Cardiac muscle cell (in vitro differentiated cells and primary cell): Measurements from ENCODE around the gene SCAF4. TPM values are rescaled to one million over a fixed set of nuclear protein-coding genes. Genes with fewer than 3 reads are reported as not detected.

Source experiments
- DNase-seq, 2 donors: peaks; one replicate each; pipeline versions ENCODE4 v3.0.0 to v3.0.0-alpha.2; 2010 to 2017; ENCODE audit warnings: low read depth in 1 of 2, low spot score in 1 of 2
- H3K27ac ChIP-seq: fragments of 200-600 bp; sonication (generic); 2 replicates; pipeline ENCODE4 v1.5.1; 2016
- H3K27me3 ChIP-seq: fragments of 200-600 bp; sonication (generic); 2 replicates; pipeline ENCODE4 v1.6.0; 2016; ENCODE audit warnings: control low read depth
- H3K36me3 ChIP-seq: fragments of 200-600 bp; sonication (generic); 2 replicates; pipeline ENCODE4 v1.5.1; 2016; ENCODE audit warnings: control low read depth
- H3K4me1 ChIP-seq: fragments of 200-600 bp; sonication (generic); 2 replicates; pipeline ENCODE4 v1.8.1; 2017; ENCODE audit warnings: low read depth, mild to moderate bottlenecking, mixed run types
- H3K4me3 ChIP-seq: fragments of 200-600 bp; sonication (generic); 2 replicates; pipeline ENCODE4 v1.5.1; 2016; ENCODE audit warnings: mild to moderate bottlenecking
- H3K9me3 ChIP-seq: fragments of 200-600 bp; sonication (generic); 2 replicates; pipeline ENCODE4 v1.5.1; 2017; ENCODE audit warnings: low read depth, mild to moderate bottlenecking, control low read depth
- CTCF ChIP-seq: IDR thresholded peaks from 2 replicates; pipeline ENCODE4 v1.5.1; 2012; ENCODE audit warnings: low read depth, mild to moderate bottlenecking, low read length
- polyA plus RNA-seq: library from polyadenylated mRNA; unstranded; fragments of >200 nt; fragmentation: Nextera tagmentation; extraction: Ambion mirVana; gene quantifications from 2 replicates; pipeline ENCODE4 v1.2.1, GENCODE V29; 2016
- total RNA-seq: library from RNA; depleted of rRNA; stranded (reverse); fragments of >200 nt; gene quantifications from 2 replicates; pipeline ENCODE4 v1.2.3, GENCODE V29; 2016

The SCAF4 gene
- total and polyA plus RNA-seq, 2 experiments from 2014 or later: 16.0 to 28.6 TPM

- no peak for TF ChIP-seq CTCF
- peak in 1 of 2 donors; percentile 36 for DNase-seq
- Histone ChIP-seq H3K4me1 (peaks cover 33% of the 10 kb centered on the region), H3K27ac (no peak overlapping the region), H3K36me3 (no peaks in the 10 kb centered on the region), H3K4me3 (no peak overlapping the region), H3K9me3 (no peaks in the 10 kb centered on the region), H3K27me3 (no peaks in the 10 kb centered on the region)
These were observed 1.7 kb upstream of the SCAF4 start for GRCh38 chr21:31733551-31734149.

- Histone ChIP-seq H3K36me3 (no peaks in the 10 kb centered on the region), H3K27me3 (no peaks in the 10 kb centered on the region), H3K9me3 (no peaks in the 10 kb centered on the region), H3K4me1 (peaks cover 33% of the 10 kb centered on the region), H3K27ac (peak overlapping the region; percentile 97), H3K4me3 (peak overlapping the region; percentile 80)
- DNase-seq: peak in 1 of 2 donors; percentile 28
- no peak for TF ChIP-seq CTCF
These were observed 956 bp upstream of the SCAF4 start for GRCh38 chr21:31732597-31733550.

GRCh38 chr21:31731056-31731856 is 662 bp downstream of the SCAF4 start:
- DNase-seq: peak; percentile 44 to 64
- no peaks in the 10 kb centered on the region for H3K27me3 ChIP-seq
- H3K9me3 ChIP-seq: no peaks in the 10 kb centered on the region
- peak overlapping the region; percentile 95 for H3K27ac ChIP-seq
- peak; percentile 13 for TF ChIP-seq CTCF
- no peaks in the 10 kb centered on the region for H3K36me3 ChIP-seq
- peak overlapping the region; percentile 80 for H3K4me3 ChIP-seq
- H3K4me1 ChIP-seq: peaks cover 33% of the 10 kb centered on the region

GRCh38 chr21:31730712-31731055 is 1.2 kb downstream of the SCAF4 start:
- Histone ChIP-seq H3K9me3 (no peaks in the 10 kb centered on the region), H3K27ac (peak overlapping the region; percentile 95), H3K27me3 (no peaks in the 10 kb centered on the region), H3K4me3 (peak overlapping the region; percentile 80), H3K36me3 (no peaks in the 10 kb centered on the region), H3K4me1 (peaks cover 33% of the 10 kb centered on the region)
- peak in 1 of 2 donors; percentile 26 for DNase-seq
- no peak for TF ChIP-seq CTCF

GRCh38 chr21:31729622-31730343 is 2.1 kb downstream of the SCAF4 start:
- H3K4me1 ChIP-seq: peaks cover 33% of the 10 kb centered on the region
- no peaks in the 10 kb centered on the region for H3K9me3 ChIP-seq

More at GRCh38 chr21:31729622-31730343, 2.1 kb downstream of the SCAF4 start:
- Histone ChIP-seq H3K27ac (peak overlapping the region; percentile 95), H3K27me3 (no peaks in the 10 kb centered on the region), H3K36me3 (no peaks in the 10 kb centered on the region), H3K4me3 (peak overlapping the region; percentile 80)
- no peak for DNase-seq
- TF ChIP-seq CTCF: no peak
